T-cell (primary cell): ENCODE data around the gene PSTPIP2. TPM values are rescaled to one million over a fixed set of nuclear protein-coding genes. Genes with fewer than 3 reads are reported as not detected.
"Not testable (repeated sequence)": the region's sequence is repeated elsewhere in the genome, so short reads cannot be mapped to it uniquely, and the experiment has no call there.

Experiments
- ATAC-seq, 4 experiments: fragments of 200-7000 bp in 3 of 4; fragments of 150-1000 bp in 1 of 4; cut with Tn5 transposase; replicated peaks in 1 of 4; 1 replicate in 3 of 4; 2 replicates in 1 of 4; pipeline ENCODE4 v1.10.0; 2021; ENCODE audit warnings: moderate library complexity in 3 of 4, mild to moderate bottlenecking in 2 of 4, moderate number of reproducible peaks in 1 of 4
- CTCF ChIA-PET, 2 donors: fragments of 300-600 bp; sonication (Branson Sonifier 250); formaldehyde crosslinking; loops; one replicate each; lab custom pipeline; 2022; ENCODE audit warnings: antibody characterized with exemption in 2 of 2; lab: Charles Lee
- POLR2A ChIA-PET, 2 donors: fragments of 300-600 bp; sonication (Branson Sonifier 250); formaldehyde crosslinking; loops; one replicate each; lab custom pipeline; 2022; ENCODE audit warnings: antibody characterized with exemption in 2 of 2; lab: Charles Lee
- DNase-seq, 35 experiments: peaks; one replicate each; pipeline versions ENCODE4 v3.0.0 to v3.0.0-alpha.2; 2013 to 2023
- H3K27ac ChIP-seq: one replicate; pipeline ENCODE4 v1.5.1; 2013; ENCODE audit warnings: low read length
- H3K27me3 ChIP-seq, 2 experiments: replicated peaks in 1 of 2; 1 replicate in 1 of 2; 2 replicates in 1 of 2; pipeline versions ENCODE4 v1.6.1 to v1.7.0; 2013; ENCODE audit warnings: low read length in 1 of 2, mixed read lengths in 1 of 2; ENCODE audit not compliant: control insufficient read depth in 2 of 2, insufficient read depth in 2 of 2; ENCODE audit errors: extremely low read depth in 1 of 2
- H3K36me3 ChIP-seq, 2 donors: 1 replicate in 1 of 2; 2 replicates in 1 of 2; pipeline versions ENCODE4 v1.6.1 to v1.7.0; 2013; ENCODE audit warnings: low read length in 1 of 2; ENCODE audit not compliant: control insufficient read depth in 2 of 2, insufficient read depth in 1 of 2; ENCODE audit errors: extremely low read depth in 1 of 2
- H3K4me1 ChIP-seq, 2 experiments: 1 replicate in 1 of 2; 2 replicates in 1 of 2; pipeline versions ENCODE4 v1.6.1 to v1.7.0; 2013; ENCODE audit warnings: low read length in 2 of 2, mixed read lengths in 1 of 2; ENCODE audit not compliant: insufficient read depth in 2 of 2, control insufficient read depth in 1 of 2; ENCODE audit errors: extremely low read depth in 1 of 2
- H3K4me3 ChIP-seq, 2 donors: 1 replicate in 1 of 2; 2 replicates in 1 of 2; pipeline versions ENCODE4 v1.5.1 to v1.7.0; 2013; ENCODE audit warnings: mild to moderate bottlenecking in 2 of 2, low read length in 1 of 2, moderate library complexity in 1 of 2; ENCODE audit not compliant: control insufficient read depth in 1 of 2; ENCODE audit errors: extremely low read depth in 1 of 2
- H3K9me3 ChIP-seq: 2 replicates; pipeline ENCODE4 v1.7.0; 2013
- H3K27ac Mint-ChIP-seq, 2 donors: one replicate each; pipeline ENCODE4 v1.8.0; 2020 to 2021; ENCODE audit warnings: mild to moderate bottlenecking in 2 of 2, mixed read lengths in 2 of 2
- H3K27me3 Mint-ChIP-seq, 2 donors: one replicate each; pipeline ENCODE4 v1.8.0; 2021 to 2022; ENCODE audit warnings: mixed read lengths in 2 of 2
- H3K36me3 Mint-ChIP-seq: one replicate; pipeline ENCODE4 v1.8.0; 2021; ENCODE audit warnings: mixed read lengths
- H3K4me1 Mint-ChIP-seq, 3 donors: one replicate each; pipeline ENCODE4 v1.8.0; 2020 to 2022; ENCODE audit warnings: mixed read lengths in 3 of 3, mild to moderate bottlenecking in 1 of 3
- H3K4me3 Mint-ChIP-seq, 3 donors: one replicate each; pipeline ENCODE4 v1.8.0; 2020 to 2022; ENCODE audit warnings: mild to moderate bottlenecking in 3 of 3, mixed read lengths in 3 of 3, moderate library complexity in 3 of 3
- H3K9me3 Mint-ChIP-seq, 3 donors: one replicate each; pipeline ENCODE4 v1.8.0; 2020 to 2022; ENCODE audit warnings: mixed read lengths in 3 of 3
- WGBS: methylation state at CpG from one replicate; pipeline ENCODE4 v1.1.5; 2013; ENCODE audit warnings: missing lambda C conversion rate; ENCODE audit not compliant: insufficient coverage; 5-methylcytosine and 5-hydroxymethylcytosine counted together
- total RNA-seq, 35 experiments: library from RNA in 6 of 35; stranded (reverse) in 6 of 35; fragments of 120-200 nt in 1 of 35; gene quantifications; one replicate each; pipeline versions ENCODE4 v1.2.1 to v1.2.4 and lab custom pipeline; 2013 to 2026

Gene PSTPIP2
- total RNA-seq, 5 donors from 2014 or later (not counting 1 experiment from before 2014, with no cell fraction given) = 7.7 to 16.0 (median 11.4) TPM

DNA sequence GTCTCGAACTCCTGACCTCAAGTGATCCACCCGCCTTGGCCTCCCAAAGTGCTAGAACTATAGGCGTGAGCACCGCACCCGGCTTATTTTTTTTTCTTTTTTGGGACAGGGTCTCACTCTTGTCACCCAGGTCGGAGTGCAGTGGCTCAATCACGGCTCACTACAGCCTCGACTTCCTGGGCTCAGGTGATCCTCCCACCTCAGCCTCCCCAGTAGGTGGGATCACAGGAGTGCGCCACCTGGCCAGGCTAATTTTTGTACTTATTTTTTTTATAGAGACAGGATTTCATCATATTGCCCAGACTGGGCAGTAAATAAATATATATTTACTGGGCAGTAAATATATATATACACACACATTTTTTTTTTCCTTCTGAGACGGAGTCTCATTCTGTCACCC is 23.5 kb upstream of the PSTPIP2 start:
- ChIA-PET CTCF (interaction anchor here in 1 of 2 donors (0.8 kb wide), 1 partner anchor 408 kb away, joined by 3 read pairs; no protein-coding TSS in a partner anchor), POLR2A (no interaction called here)
- peaks cover 21% of the 10 kb centered on the region for H3K36me3 Mint-ChIP-seq
- no peak for DNase-seq
- Histone ChIP-seq H3K4me3 (no peak overlapping the region), H3K4me1 (peaks cover 7 to 40% of the 10 kb centered on the region in 2 experiments), H3K27ac (no peak overlapping the region), H3K9me3 (no peaks in the 10 kb centered on the region), H3K27me3 (no peaks in the 10 kb centered on the region), H3K36me3 (peaks cover 4 to 38% of the 10 kb centered on the region in 2 donors)
- no peak overlapping the region for H3K27ac Mint-ChIP-seq
- no peak for ATAC-seq
- H3K27me3 Mint-ChIP-seq = no peaks in the 10 kb centered on the region
- peaks cover 47 to 51% (median 48%) of the 10 kb centered on the region in 3 donors for H3K4me1 Mint-ChIP-seq
- WGBS = 100% methylated on average over 3 of the region's 10 CpGs
- no peaks in the 10 kb centered on the region for H3K9me3 Mint-ChIP-seq
- H3K4me3 Mint-ChIP-seq = peak overlapping the region in 2 of 3 donors; percentile 48 to 97

DNA sequence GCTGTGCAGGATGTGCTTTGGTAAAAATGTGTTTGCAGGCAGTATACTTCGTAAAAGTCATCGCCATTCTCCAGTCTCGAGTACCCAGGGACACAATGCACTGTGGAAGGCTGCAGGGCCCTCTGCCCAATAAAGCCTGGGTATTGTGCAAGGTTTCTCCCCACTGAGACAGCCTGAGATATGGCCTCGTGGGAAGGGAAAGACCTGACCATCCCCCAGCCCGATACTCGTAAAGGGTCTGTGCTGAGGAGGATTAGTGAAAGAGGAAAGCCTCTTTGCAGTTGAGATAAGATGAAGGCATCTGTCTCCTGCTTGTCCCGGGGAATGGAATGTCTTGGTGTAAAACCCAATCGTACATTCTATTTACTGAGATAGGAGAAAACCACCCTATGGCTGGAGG is 16.4 kb upstream of the PSTPIP2 start:
- 100% methylated on average over 3 of the region's 8 CpGs for WGBS
- H3K36me3 Mint-ChIP-seq = peaks cover 72% of the 10 kb centered on the region
- H3K9me3 Mint-ChIP-seq, DNase-seq, H3K9me3 ChIP-seq, H3K4me3 Mint-ChIP-seq, CTCF ChIA-PET, ATAC-seq, H3K27me3 Mint-ChIP-seq, H3K4me3 ChIP-seq, H3K27ac Mint-ChIP-seq, H3K27ac ChIP-seq, H3K27me3 ChIP-seq: not testable (repeated sequence)
- POLR2A ChIA-PET = interaction anchor here in 1 of 2 donors (0.6 kb wide), 1 partner anchor 425 kb away, joined by 5 read pairs; no protein-coding TSS in a partner anchor
- H3K4me1 Mint-ChIP-seq = peaks cover 12 to 23% (median 22%) of the 10 kb centered on the region in 3 donors
- Histone ChIP-seq H3K4me1 (peaks cover 0 to 12% of the 10 kb centered on the region in 2 experiments), H3K36me3 (peaks cover 38 to 95% of the 10 kb centered on the region in 2 donors)

DNA sequence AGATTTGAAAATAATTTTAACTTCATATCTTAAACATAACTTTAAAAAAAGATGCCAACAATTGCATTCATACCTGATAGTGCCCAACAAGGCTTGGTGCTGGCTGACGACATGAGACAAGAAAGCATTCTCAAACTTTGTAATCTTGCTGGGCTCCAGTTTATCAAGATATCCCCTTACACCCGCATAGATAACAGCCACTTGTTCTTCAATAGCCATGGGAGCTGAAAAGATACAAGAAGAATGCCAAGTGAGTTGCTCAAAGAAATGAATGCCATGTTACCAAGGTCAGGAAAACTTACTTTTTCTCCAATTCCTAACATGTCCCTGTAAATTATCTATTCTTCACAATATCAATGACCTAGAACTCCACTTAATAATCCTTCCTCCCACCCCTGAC is 12.4 kb upstream of the PSTPIP2 start:
- ChIA-PET CTCF (interaction anchor here (0.7 to 1.7 kb wide), 2 partner anchors 11 to 14 kb away, joined by 3 to 8 read pairs; no protein-coding TSS in a partner anchor), POLR2A (no interaction called here)
- Histone ChIP-seq H3K36me3 (peaks cover 41 to 87% of the 10 kb centered on the region in 2 donors), H3K4me3 (no peak overlapping the region), H3K4me1 (no peaks in the 10 kb centered on the region), H3K9me3 (no peaks in the 10 kb centered on the region), H3K27me3 (no peaks in the 10 kb centered on the region), H3K27ac (no peak overlapping the region)
- WGBS = 90% methylated on average over 2 of the region's 2 CpGs
- H3K4me1 Mint-ChIP-seq = peaks cover 0 to 3% (median 2%) of the 10 kb centered on the region in 3 donors
- no peak overlapping the region for H3K4me3 Mint-ChIP-seq
- H3K27ac Mint-ChIP-seq = no peak overlapping the region
- peaks cover 0 to 8% (median 0%) of the 10 kb centered on the region in 3 donors for H3K9me3 Mint-ChIP-seq
- H3K36me3 Mint-ChIP-seq = peaks cover 67% of the 10 kb centered on the region
- H3K27me3 Mint-ChIP-seq = no peaks in the 10 kb centered on the region
- DNase-seq (no peak), ATAC-seq (no peak)

DNA sequence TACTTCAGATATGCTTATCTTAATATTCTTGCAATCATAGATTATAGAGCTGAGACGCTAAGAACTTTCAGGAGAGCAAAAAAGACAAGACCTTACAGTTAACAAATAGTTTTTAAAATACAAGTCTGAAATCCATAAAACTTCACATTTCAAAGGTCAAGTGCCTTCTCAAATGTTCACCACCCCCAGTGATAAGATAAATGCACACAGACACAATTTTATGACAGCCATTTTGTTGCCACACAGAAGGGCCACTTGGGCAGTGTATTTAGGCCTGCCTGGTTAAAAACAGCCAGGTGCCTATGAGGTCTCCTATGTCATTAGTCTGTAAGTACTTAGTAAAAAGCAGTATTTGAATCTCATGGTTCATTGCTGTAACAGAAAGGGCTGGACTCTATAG is 8.1 kb upstream of the PSTPIP2 start:
- DNase-seq (no peak), ATAC-seq (no peak)
- peaks cover 17 to 48% of the 10 kb centered on the region in 2 donors for H3K36me3 ChIP-seq
- H3K36me3 Mint-ChIP-seq = peaks cover 34% of the 10 kb centered on the region
- peak overlapping the region in 1 of 2 donors; percentile 37 for H3K27ac Mint-ChIP-seq
- no peak overlapping the region for H3K4me3 ChIP-seq
- no peak overlapping the region for H3K27ac ChIP-seq
- ChIA-PET POLR2A (no interaction called here), CTCF (interaction anchor here in 1 of 2 donors (0.6 kb wide), 1 partner anchor 201 kb away, joined by 3 read pairs; no protein-coding TSS in a partner anchor)
- no peaks in the 10 kb centered on the region for H3K27me3 Mint-ChIP-seq
- H3K9me3 Mint-ChIP-seq = no peaks in the 10 kb centered on the region
- no peak overlapping the region for H3K4me3 Mint-ChIP-seq
- no peaks in the 10 kb centered on the region for H3K27me3 ChIP-seq
- no peaks in the 10 kb centered on the region for H3K9me3 ChIP-seq
- no peaks in the 10 kb centered on the region for H3K4me1 ChIP-seq
- no peaks in the 10 kb centered on the region for H3K4me1 Mint-ChIP-seq
- no CpG with 5 or more reads among the region's 1 CpG for WGBS

DNA sequence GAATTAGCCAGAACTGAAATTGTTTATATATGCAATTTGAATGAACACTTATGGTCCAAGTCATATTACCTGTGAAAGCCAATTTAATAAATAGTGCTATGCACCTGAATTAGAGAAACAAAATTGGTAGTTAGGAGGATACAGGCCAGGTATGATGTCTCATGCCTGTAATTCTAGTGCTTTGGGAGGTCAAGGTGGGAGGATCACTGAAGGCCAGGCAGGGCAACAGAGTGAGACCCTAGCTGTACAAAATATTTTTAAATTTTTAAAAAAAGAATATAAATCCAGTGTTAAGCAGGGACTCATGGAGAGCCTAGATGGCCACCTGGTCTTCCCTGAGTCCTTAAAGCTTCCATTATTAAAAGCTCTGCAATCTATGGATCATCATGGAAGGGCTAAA is 7.3 kb upstream of the PSTPIP2 start:
- ChIA-PET CTCF (interaction anchor here in 1 of 2 donors (0.9 kb wide), 1 partner anchor 108 kb away, joined by 3 read pairs; no protein-coding TSS in a partner anchor), POLR2A (no interaction called here)
- no peak overlapping the region for H3K27ac ChIP-seq
- Mint-ChIP-seq H3K36me3 (peaks cover 26% of the 10 kb centered on the region), H3K4me3 (no peak overlapping the region), H3K27me3 (no peaks in the 10 kb centered on the region), H3K9me3 (no peaks in the 10 kb centered on the region), H3K27ac (no peak overlapping the region), H3K4me1 (no peaks in the 10 kb centered on the region)
- ATAC-seq (no peak), DNase-seq (no peak)
- no peaks in the 10 kb centered on the region for H3K27me3 ChIP-seq
- H3K4me1 ChIP-seq = no peaks in the 10 kb centered on the region
- no peak overlapping the region for H3K4me3 ChIP-seq
- H3K9me3 ChIP-seq = no peaks in the 10 kb centered on the region
- peaks cover 10 to 39% of the 10 kb centered on the region in 2 donors for H3K36me3 ChIP-seq

DNA sequence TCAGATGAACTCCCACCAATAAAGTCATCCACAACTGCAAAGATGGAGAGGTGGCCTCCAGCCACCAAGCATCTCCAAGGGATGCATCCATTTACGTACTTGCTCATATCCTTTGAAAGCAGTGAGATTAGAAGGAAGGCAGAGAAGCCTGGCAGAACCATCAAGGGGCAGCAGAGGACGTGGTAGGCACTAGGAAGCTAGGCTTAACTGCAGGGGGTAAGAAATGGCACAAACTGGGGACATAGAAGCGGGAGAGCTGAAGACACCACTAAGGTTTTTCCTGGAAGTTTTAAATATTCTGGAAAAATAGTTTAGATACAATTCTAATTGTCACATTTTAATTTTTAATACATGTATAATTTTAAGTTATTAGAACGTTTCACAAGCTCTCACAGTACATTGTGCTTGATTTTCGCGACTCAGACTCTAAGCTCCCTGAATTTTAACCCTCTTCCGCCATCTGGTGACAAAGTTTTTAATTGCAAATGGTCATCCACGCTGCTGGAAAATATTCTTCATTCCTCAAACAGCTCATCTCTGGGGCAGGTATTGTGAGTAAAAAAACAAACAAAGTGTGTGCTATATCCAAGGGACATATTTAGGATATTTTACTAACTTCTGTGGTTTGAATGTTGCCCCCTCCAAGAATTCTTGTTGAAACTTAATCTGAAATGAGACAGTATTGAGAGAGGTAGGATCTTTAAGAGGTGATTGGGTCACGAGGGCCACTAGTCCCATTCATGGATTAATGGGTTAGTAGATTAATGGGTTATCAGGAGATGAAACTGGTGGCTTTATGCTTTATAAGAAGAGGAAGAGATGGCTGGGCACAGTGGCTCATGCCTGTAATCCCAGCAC is 1.6 kb upstream of the PSTPIP2 start:
- 70% methylated on average over 2 of the region's 9 CpGs for WGBS

More for the DNA sequence above, 1.6 kb upstream of the PSTPIP2 start:
- Histone ChIP-seq H3K27me3 (peaks cover 0 to 12% of the 10 kb centered on the region in 2 experiments), H3K4me1 (peaks cover 5 to 41% of the 10 kb centered on the region in 2 experiments), H3K9me3 (no peaks in the 10 kb centered on the region), H3K36me3 (no peaks in the 10 kb centered on the region), H3K27ac (no peak overlapping the region), H3K4me3 (no peak overlapping the region)
- ChIA-PET CTCF (interaction anchor here (0.5 to 2.1 kb wide), 52 partner anchors 10 to 584 kb away, joined by 3 to 32 read pairs (median 4); partner anchors contain the start of genes ATP5F1A (in 2 of the 2) and HAUS1 (in 1 of the 2)), POLR2A (interaction anchor here (0.6 to 1.0 kb wide), 8 partner anchors 24 to 841 kb away, joined by 3 to 8 read pairs (median 3); no protein-coding TSS in a partner anchor)
- Mint-ChIP-seq H3K27ac (peak overlapping the region in 1 of 2 donors; percentile 53), H3K4me3 (peak overlapping the region in 2 of 3 donors; percentile 83 to 84), H3K4me1 (peaks cover 37 to 45% (median 42%) of the 10 kb centered on the region in 3 donors), H3K27me3 (no peaks in the 10 kb centered on the region), H3K36me3 (no peaks in the 10 kb centered on the region), H3K9me3 (no peaks in the 10 kb centered on the region)
- DNase-seq = peak in 26 of 35 experiments; percentile 9 to 83 (median 41)
- ATAC-seq = peak; percentile 36 to 66 (median 51)
